H1 (cell line): ENCODE results near the gene AGFG2. TPM values are rescaled to one million over a fixed set of nuclear protein-coding genes. Genes with fewer than 3 reads are reported as not detected.

Experiments
- BACH1 ChIP-seq: IDR thresholded peaks from 2 replicates; pipeline ENCODE4 v1.6.1; 2012; ENCODE audit warnings: low read length, improper control_type of control experiment
- CREB1 ChIP-seq: IDR thresholded peaks from 2 replicates; pipeline ENCODE4 v1.6.1; 2012; ENCODE audit warnings: inconsistent platforms
- HDAC6 ChIP-seq: IDR thresholded peaks from one replicate; pipeline ENCODE4 v1.7.1; 2012; ENCODE audit warnings: low read depth, mild to moderate bottlenecking, inconsistent platforms, low read length, moderate library complexity
- SUZ12 ChIP-seq: fragments of 200-600 bp; sonication (generic); IDR thresholded peaks from 2 replicates; pipeline ENCODE4 v1.6.1; 2012; ENCODE audit warnings: mild to moderate bottlenecking, inconsistent platforms, low read length, moderate library complexity, mixed read lengths
- polyA plus RNA-seq, 7 experiments: library from polyadenylated mRNA; depleted of rRNA in 3 of 7; stranded (reverse) in 5 of 7; unstranded in 2 of 7; fragments of >200 nt in 5 of 7; fragments of 200-250 nt in 2 of 7; gene quantifications; 1 replicate in 5 of 7; 2 replicates in 1 of 7; 4 replicates in 1 of 7; pipeline versions ENCODE4 v1.2.1 to v1.2.3, GENCODE V29; 2011 to 2013; ENCODE audit warnings: missing spikeins in 2 of 7, mixed read lengths in 2 of 7
- total RNA-seq: library from RNA; stranded (reverse); fragmentation: NEBNext Ultra II Directional; extraction: Animal tissue kit (Norgen Biotek cat#: 25700); gene quantifications from 2 replicates; pipeline ENCODE4 v1.2.1, GENCODE V29; 2021
- TF ChIP-seq, protein P1 (sequence below): IDR thresholded peaks from 2 replicates; pipeline ENCODE4 v1.6.1; 2011; ENCODE audit warnings: low read length, improper control_type of control experiment

AGFG2 gene
- total and polyA plus RNA-seq, 2 of the 8 experiments (the other 6 are each of a cell fraction or from before 2014, with no cell fraction given) = 7.6 to 11.2 TPM

DNA sequence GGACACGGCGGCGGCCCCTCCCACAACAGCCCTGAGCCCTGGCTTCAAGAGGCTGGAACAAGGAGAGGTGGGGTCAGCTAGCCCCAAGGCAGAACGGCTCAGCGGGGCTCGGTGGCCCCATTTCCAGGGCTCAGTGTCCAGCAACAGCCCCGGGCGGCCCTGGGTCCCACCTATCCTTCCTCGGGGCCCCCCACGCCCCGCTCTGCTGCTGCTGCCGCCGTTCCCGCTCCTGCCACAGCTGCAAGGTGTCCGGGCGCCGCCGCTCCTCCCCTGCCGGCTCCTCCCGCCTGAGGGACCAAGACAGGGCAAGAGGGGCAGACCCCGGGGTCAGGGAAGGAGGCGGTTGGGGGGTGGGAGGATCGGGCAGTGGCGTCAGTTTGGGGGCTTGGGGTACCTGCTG lies 38.1 kb downstream of the AGFG2 start (continued):
- TF ChIP-seq BACH1 (no peak), CREB1 (no peak), HDAC6 (no peak), SUZ12 (no peak)
- TF ChIP-seq, protein P1, sequence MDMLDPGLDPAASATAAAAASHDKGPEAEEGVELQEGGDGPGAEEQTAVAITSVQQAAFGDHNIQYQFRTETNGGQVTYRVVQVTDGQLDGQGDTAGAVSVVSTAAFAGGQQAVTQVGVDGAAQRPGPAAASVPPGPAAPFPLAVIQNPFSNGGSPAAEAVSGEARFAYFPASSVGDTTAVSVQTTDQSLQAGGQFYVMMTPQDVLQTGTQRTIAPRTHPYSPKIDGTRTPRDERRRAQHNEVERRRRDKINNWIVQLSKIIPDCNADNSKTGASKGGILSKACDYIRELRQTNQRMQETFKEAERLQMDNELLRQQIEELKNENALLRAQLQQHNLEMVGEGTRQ = no peak
